MM.1S (cell line): ENCODE measurements around the gene CPEB3.

ENCODE experiments used
- DNase-seq: peaks from one replicate; pipeline ENCODE4 v3.0.0-alpha.2; 2015
- H2AFZ ChIP-seq: fragments of 300-600 bp; sonication (generic); 2 replicates; pipeline ENCODE4 v1.6.0; 2016; ENCODE audit warnings: antibody characterized with exemption, low read length
- H3F3A ChIP-seq: fragments of 300-600 bp; sonication (generic); 2 replicates; pipeline ENCODE4 v1.6.1; 2016; ENCODE audit warnings: mild to moderate bottlenecking, antibody characterized with exemption, low read length, moderate library complexity, mixed read lengths; ENCODE audit not compliant: insufficient read depth
- H3K27ac ChIP-seq: fragments of 300-600 bp; sonication (generic); 2 replicates; pipeline ENCODE4 v1.5.1; 2016; ENCODE audit warnings: mild to moderate bottlenecking, low read length
- H3K27me3 ChIP-seq: fragments of 300-600 bp; sonication (generic); replicated peaks from 2 replicates; pipeline ENCODE4 v1.6.0; 2016; ENCODE audit warnings: low read length; ENCODE audit not compliant: insufficient read depth
- H3K36me3 ChIP-seq: fragments of 300-600 bp; sonication (generic); replicated peaks from 2 replicates; pipeline ENCODE4 v1.6.1; 2016; ENCODE audit warnings: mild to moderate bottlenecking, low read length, mixed read lengths; ENCODE audit not compliant: insufficient read depth
- H3K4me1 ChIP-seq: fragments of 300-600 bp; sonication (generic); 2 replicates; pipeline ENCODE4 v1.6.1; 2016; ENCODE audit warnings: low read length, mixed read lengths
- H3K4me2 ChIP-seq: fragments of 300-600 bp; sonication (generic); 2 replicates; pipeline ENCODE4 v1.6.0; 2016; ENCODE audit warnings: low read depth, low read length
- H3K4me3 ChIP-seq: fragments of 300-600 bp; sonication (generic); 2 replicates; pipeline ENCODE4 v1.5.1; 2016; ENCODE audit warnings: low read length, mixed read lengths
- H3K79me2 ChIP-seq: fragments of 300-600 bp; sonication (generic); 2 replicates; pipeline ENCODE4 v1.6.1; 2016; ENCODE audit warnings: mixed run types, low read length, mixed read lengths
- H3K9ac ChIP-seq: fragments of 300-600 bp; sonication (generic); 2 replicates; pipeline ENCODE4 v1.6.1; 2016; ENCODE audit warnings: low read length, mixed read lengths
- H3K9me2 ChIP-seq: fragments of 300-600 bp; sonication (generic); replicated peaks from 2 replicates; pipeline ENCODE4 v1.6.1; 2016; ENCODE audit warnings: mild to moderate bottlenecking, low read length, mixed read lengths; ENCODE audit not compliant: insufficient read depth
- H3K9me3 ChIP-seq: fragments of 300-600 bp; sonication (generic); replicated peaks from 2 replicates; pipeline ENCODE4 v1.6.1; 2016; ENCODE audit warnings: mild to moderate bottlenecking, low read length, mixed read lengths; ENCODE audit not compliant: insufficient read depth
- H4K20me1 ChIP-seq: fragments of 300-600 bp; sonication (generic); 2 replicates; pipeline ENCODE4 v1.6.1; 2016; ENCODE audit warnings: mild to moderate bottlenecking, low read length, moderate library complexity, mixed read lengths; ENCODE audit not compliant: insufficient read depth
- EZH2 ChIP-seq: fragments of 300-600 bp; sonication (generic); optimal IDR thresholded peaks from 2 replicates; pipeline ENCODE3; 2017; ENCODE audit warnings: low read depth, mild to moderate bottlenecking, antibody characterized with exemption, low read length, mixed read lengths
- EZH2phosphoT487 ChIP-seq: fragments of 300-600 bp; sonication (generic); IDR thresholded peaks from 2 replicates; pipeline ENCODE4 v1.6.1; 2018; ENCODE audit warnings: antibody characterized with exemption, low read length
- TF ChIP-seq, protein P1 (sequence below): fragments of 300-600 bp; sonication (generic); IDR thresholded peaks from 2 replicates; pipeline ENCODE4 v1.5.1; 2016; ENCODE audit warnings: antibody characterized with exemption, low read length, mixed read lengths

CPEB3 gene

DNA sequence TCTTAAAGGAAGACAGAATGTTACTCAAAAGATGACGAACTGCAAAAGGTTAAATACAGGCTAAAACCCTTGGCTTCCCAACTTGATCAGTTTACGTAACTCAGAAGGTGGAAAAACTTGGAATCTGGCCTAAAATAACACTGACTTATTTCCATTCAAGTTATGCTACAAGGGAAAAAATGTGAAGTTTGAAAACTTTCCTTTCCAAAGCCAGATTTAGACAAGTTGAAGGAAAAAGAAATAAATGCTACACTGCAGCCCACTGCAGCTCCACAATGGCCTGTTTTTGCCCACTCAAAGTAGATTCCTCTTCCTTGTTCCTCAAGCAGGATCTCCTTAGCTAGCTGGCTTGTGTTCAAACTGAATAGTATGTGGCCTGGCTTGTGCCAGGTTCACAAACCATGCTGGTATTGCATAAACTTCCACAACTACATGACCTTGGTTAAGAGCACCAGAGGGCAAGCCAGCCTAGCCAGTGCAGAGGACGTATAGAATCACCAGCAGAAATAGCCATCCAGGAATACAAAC, 166.2 kb downstream of the CPEB3 start:
- TF ChIP-seq EZH2phosphoT487, result no peak
- TF ChIP-seq, protein P1, sequence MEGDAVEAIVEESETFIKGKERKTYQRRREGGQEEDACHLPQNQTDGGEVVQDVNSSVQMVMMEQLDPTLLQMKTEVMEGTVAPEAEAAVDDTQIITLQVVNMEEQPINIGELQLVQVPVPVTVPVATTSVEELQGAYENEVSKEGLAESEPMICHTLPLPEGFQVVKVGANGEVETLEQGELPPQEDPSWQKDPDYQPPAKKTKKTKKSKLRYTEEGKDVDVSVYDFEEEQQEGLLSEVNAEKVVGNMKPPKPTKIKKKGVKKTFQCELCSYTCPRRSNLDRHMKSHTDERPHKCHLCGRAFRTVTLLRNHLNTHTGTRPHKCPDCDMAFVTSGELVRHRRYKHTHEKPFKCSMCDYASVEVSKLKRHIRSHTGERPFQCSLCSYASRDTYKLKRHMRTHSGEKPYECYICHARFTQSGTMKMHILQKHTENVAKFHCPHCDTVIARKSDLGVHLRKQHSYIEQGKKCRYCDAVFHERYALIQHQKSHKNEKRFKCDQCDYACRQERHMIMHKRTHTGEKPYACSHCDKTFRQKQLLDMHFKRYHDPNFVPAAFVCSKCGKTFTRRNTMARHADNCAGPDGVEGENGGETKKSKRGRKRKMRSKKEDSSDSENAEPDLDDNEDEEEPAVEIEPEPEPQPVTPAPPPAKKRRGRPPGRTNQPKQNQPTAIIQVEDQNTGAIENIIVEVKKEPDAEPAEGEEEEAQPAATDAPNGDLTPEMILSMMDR, result no peak
- no peak for TF ChIP-seq EZH2
- Histone ChIP-seq H2AFZ (no peak overlapping the region), H4K20me1 (no peaks in the 10 kb centered on the region), H3F3A (no peaks in the 10 kb centered on the region), H3K27ac (no peak overlapping the region), H3K4me1 (no peaks in the 10 kb centered on the region), H3K4me3 (no peak overlapping the region), H3K36me3 (no peaks in the 10 kb centered on the region), H3K9me3 (no peaks in the 10 kb centered on the region), H3K79me2 (0 out of 2 replicates have a peak, but pooled peaks cover 9% of the 10 kb centered on the region), H3K4me2 (no peak overlapping the region), H3K9ac (no peak overlapping the region), H3K9me2 (no peaks in the 10 kb centered on the region), H3K27me3 (no peaks in the 10 kb centered on the region)
- DNase-seq, result no peak

DNA sequence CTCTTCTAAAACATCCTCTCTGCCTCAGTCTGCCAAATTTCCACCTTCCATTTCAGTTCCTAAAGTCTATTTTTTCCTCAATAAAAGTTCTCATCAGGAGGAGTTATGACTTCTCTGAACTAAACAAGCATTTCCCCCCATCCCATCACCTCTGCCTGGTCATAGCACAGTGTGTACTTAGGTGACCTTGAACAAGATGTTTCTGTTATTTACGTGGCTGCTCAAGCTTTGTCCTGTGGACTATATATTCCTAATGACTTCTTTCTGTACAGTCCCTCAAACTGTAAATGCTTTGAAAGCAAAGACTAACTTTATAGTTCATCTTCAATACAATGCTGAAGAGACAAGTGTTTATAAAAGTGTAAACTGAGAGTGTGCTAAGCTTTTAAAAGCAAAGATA, 166.9 kb downstream of the CPEB3 start:
- Histone ChIP-seq H3K9me3 (no peaks in the 10 kb centered on the region), H3K4me1 (no peaks in the 10 kb centered on the region), H3K9ac (no peak overlapping the region), H3K79me2 (0 out of 2 replicates have a peak, but pooled peaks cover 6% of the 10 kb centered on the region), H3K27me3 (no peaks in the 10 kb centered on the region), H3K36me3 (no peaks in the 10 kb centered on the region), H4K20me1 (no peaks in the 10 kb centered on the region), H2AFZ (no peak overlapping the region), H3K4me2 (no peak overlapping the region), H3K9me2 (no peaks in the 10 kb centered on the region), H3K4me3 (no peak overlapping the region), H3F3A (no peaks in the 10 kb centered on the region), H3K27ac (no peak overlapping the region)
- no peak for DNase-seq
- TF ChIP-seq EZH2phosphoT487 (no peak), EZH2 (no peak)
- TF ChIP-seq, protein P1, result no peak

DNA sequence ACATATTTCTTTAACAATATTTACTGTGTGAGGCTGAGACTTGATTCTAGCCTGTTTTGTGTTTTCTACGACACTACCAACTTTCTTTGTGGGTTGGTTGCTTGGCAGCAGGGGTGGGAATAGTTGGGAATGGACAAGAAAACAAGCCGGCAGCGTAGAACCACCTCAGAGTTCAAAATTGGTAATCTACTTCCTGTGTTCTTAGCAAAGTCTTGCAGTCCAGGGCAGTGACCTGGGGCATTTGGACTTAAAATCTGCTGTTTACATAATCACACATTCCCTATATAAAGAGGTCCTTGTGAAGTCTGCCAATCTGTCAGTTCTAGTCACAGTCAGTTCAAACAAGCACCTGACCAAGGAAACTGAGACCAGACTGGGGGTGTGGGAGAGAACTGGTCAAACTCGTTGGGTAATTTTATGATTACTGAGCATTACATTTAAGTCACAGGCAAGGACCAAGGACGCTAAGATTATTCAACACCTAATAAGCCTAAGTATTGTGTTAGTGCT, 167.9 kb downstream of the CPEB3 start:
- Histone ChIP-seq H3K4me3 (no peak overlapping the region), H4K20me1 (no peaks in the 10 kb centered on the region), H3K27ac (no peak overlapping the region), H3K27me3 (no peaks in the 10 kb centered on the region), H3K4me1 (no peaks in the 10 kb centered on the region), H3K9ac (no peak overlapping the region), H3K9me2 (no peaks in the 10 kb centered on the region), H3K79me2 (0 out of 2 replicates have a peak, but pooled peaks cover 6% of the 10 kb centered on the region), H3F3A (no peaks in the 10 kb centered on the region), H3K9me3 (no peaks in the 10 kb centered on the region), H2AFZ (no peak overlapping the region), H3K4me2 (no peak overlapping the region), H3K36me3 (no peaks in the 10 kb centered on the region)
- TF ChIP-seq EZH2phosphoT487, result no peak
- DNase-seq, result no peak
